Measurements from ENCODE around the gene PLXDC2.
"Not testable (repeated sequence)": the region's sequence is repeated elsewhere in the genome, so short reads cannot be mapped to it uniquely, and the experiment has no call there.

The PLXDC2 gene

GRCh38 chr10:20202337-20202736 lies 386.1 kb downstream of the PLXDC2 start:
- DNase-seq (ENCODE audit: low spot score), result no peak

- DNase-seq (ENCODE audit: low spot score), result no peak
Observed at GRCh38 chr10:20207653-20208052, 391.4 kb downstream of the PLXDC2 start.

GRCh38 chr10:20209098-20209497 lies 392.9 kb downstream of the PLXDC2 start:
- not testable (repeated sequence) for DNase-seq (ENCODE audit: low spot score)

GRCh38 chr10:20215547-20216152 lies 399.4 kb downstream of the PLXDC2 start:
- no peak for DNase-seq (ENCODE audit: low spot score)

- DNase-seq (ENCODE audit: low spot score), result no peak
Observed at GRCh38 chr10:20221356-20221755, 405.1 kb downstream of the PLXDC2 start.

GRCh38 chr10:20228729-20229128 lies 412.5 kb downstream of the PLXDC2 start:
- no peak for DNase-seq (ENCODE audit: low spot score)

GRCh38 chr10:20232079-20232705 lies 416.0 kb downstream of the PLXDC2 start:
- no peak for DNase-seq (ENCODE audit: low spot score)

GRCh38 chr10:20233423-20233822 lies 417.2 kb downstream of the PLXDC2 start:
- no peak for DNase-seq (ENCODE audit: low spot score)

GRCh38 chr10:20234579-20234978 lies 418.3 kb downstream of the PLXDC2 start:
- DNase-seq (ENCODE audit: low spot score), result no peak

GRCh38 chr10:20237091-20237570 lies 420.9 kb downstream of the PLXDC2 start:
- DNase-seq (ENCODE audit: low spot score), result no peak

GRCh38 chr10:20237586-20237985 lies 421.4 kb downstream of the PLXDC2 start:
- no peak for DNase-seq (ENCODE audit: low spot score)

GRCh38 chr10:20240643-20241042 lies 424.4 kb downstream of the PLXDC2 start:
- DNase-seq (ENCODE audit: low spot score), result no peak

GRCh38 chr10:20247454-20247853 lies 431.2 kb downstream of the PLXDC2 start:
- no peak for DNase-seq (ENCODE audit: low spot score)

GRCh38 chr10:20247891-20248708 lies 431.9 kb downstream of the PLXDC2 start:
- DNase-seq (ENCODE audit: low spot score), result no peak

- no peak for DNase-seq (ENCODE audit: low spot score)
Observed at GRCh38 chr10:20254078-20254477, 437.8 kb downstream of the PLXDC2 start.

GRCh38 chr10:20254497-20254896 lies 438.3 kb downstream of the PLXDC2 start:
- DNase-seq (ENCODE audit: low spot score), result no peak

GRCh38 chr10:20256969-20257368 lies 440.7 kb downstream of the PLXDC2 start:
- no peak for DNase-seq (ENCODE audit: low spot score)

GRCh38 chr10:20257422-20257821 lies 441.2 kb downstream of the PLXDC2 start:
- DNase-seq (ENCODE audit: low spot score), result peak; percentile 32

- no peak for DNase-seq (ENCODE audit: low spot score)
Observed at GRCh38 chr10:20265146-20265545, 448.9 kb downstream of the PLXDC2 start.

- DNase-seq (ENCODE audit: low spot score), result no peak
Observed at GRCh38 chr10:20267734-20268133, 451.5 kb downstream of the PLXDC2 start.

GRCh38 chr10:20271490-20271889 lies 455.3 kb downstream of the PLXDC2 start:
- no peak for DNase-seq (ENCODE audit: low spot score)

- no peak for DNase-seq (ENCODE audit: low spot score)
Observed at GRCh38 chr10:20272608-20273007, 456.4 kb downstream of the PLXDC2 start.

- DNase-seq (ENCODE audit: low spot score), result no peak
Observed at GRCh38 chr10:20274571-20274970, 458.3 kb downstream of the PLXDC2 start.

All from kidney tubule cell (primary cell).